NCI-H187 (cell line): ENCODE measurements around the gene PLA2G2F.

Experiments
- DNase-seq, 2 experiments: peaks; one replicate each; lab custom pipeline; 2025; lab: John Stamatoyannopoulos, UW

The PLA2G2F gene

DNA sequence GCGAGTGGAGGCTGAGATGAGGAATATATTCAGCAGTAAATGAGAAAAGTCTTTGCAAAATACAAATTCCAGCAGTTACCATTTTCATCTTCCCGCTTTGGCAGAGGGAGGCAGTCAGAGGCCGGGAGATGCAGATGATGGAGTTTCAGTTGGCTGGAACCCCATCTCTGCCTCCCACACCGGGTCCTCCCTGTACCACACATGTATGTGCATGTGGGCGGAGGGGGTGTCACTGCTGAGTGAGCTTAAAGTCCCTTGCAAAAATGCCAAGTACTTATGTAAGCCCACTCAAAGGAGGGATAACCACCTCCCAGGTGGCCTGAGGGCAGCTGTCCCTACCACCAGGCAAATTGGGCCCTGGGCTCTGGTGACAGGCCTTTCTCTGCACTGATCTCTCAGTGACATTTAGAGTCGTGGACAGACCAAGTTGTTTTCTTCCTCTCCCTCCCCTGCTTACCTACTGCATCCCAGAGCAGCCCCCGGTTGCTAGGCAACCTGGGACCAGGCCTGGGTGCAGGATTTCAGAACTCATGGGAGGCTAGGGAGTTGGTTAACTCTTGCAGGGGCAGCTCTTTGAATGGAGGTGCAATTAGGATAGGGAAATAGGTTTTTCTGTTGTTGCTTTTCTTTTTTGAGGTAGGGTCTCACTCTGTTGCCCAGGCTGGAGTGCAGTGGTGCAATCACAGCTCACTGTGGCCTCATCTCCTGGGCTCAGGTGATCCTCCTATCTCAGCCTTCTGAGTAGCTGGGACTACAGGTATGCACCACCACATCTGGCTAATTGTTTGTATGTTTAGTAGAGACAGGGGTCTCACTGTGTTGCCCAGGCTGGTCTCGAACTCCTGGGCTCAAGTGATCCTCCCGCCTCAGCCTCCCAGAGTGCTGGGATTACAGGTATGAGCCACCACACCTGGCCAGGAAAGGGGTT is 29.7 kb downstream of the PLA2G2F start:
- no peak for DNase-seq

GRCh38 chr1:20169932-20170331 is 30.8 kb downstream of the PLA2G2F start:
- no peak for DNase-seq

- no peak for DNase-seq
Measured at GRCh38 chr1:20172033-20172590, 33.0 kb downstream of the PLA2G2F start.

GRCh38 chr1:20174937-20175666 is 36.0 kb downstream of the PLA2G2F start:
- DNase-seq: no peak

GRCh38 chr1:20178634-20179370 is 39.7 kb downstream of the PLA2G2F start:
- no peak for DNase-seq

- DNase-seq: no peak
Measured at GRCh38 chr1:20179371-20180128, 40.4 kb downstream of the PLA2G2F start.

- DNase-seq: no peak
Measured at GRCh38 chr1:20180129-20180843, 41.2 kb downstream of the PLA2G2F start.

DNA sequence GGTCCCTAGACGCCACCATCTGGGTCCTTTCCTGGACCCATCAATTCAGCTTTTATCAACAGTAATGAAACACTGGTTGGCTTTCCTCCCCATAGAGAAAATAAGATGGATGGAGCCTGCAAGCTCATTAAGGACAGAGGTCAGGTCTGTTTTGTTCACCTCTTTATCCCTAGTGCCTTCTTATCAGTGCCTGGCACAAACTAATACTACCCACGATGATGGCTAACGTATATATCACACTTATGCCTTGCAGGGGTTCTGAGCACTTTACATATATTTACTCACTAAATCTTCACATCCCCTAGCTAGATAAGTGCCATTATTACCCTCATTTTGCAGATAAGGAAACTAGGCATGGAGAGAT is 41.7 kb downstream of the PLA2G2F start:
- DNase-seq: no peak

DNA sequence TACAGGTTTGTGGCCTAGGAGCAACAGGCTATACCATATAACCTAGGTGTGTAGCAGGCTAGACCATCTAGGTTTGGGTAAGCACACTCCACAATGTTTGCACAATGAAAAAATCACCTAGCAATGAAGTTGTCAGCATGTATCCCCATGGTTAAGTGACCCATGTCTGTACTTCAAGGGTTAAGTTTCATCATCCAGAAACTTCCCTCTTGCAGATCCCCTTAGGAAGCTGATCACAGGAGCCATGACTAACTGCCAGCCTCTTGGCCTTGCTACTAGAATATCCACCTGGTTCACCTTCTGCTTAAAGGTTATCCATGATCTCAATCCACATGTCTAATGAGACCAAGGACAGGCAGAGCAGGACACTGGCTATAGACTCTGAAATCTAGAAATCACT is 43.3 kb downstream of the PLA2G2F start:
- no peak for DNase-seq

DNA sequence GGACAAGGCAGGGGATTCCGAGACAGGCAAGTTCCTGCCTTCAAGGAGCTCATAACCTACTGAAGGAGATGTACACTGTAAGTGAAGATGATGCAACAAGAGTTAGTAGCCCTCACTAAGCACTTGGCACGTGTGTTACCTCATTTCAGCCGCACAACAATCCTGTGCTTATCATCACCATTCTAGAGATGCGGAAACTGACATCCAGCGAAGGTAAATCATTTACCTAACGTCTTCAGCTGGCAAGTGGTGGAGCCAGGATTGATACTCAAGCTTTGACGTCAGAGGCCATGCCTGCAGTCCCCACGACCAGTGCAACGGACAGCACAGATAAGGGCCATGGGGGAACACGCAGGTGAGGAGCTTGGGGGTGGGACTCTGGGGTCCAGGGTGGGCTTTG is 43.9 kb downstream of the PLA2G2F start:
- DNase-seq: no peak

DNA sequence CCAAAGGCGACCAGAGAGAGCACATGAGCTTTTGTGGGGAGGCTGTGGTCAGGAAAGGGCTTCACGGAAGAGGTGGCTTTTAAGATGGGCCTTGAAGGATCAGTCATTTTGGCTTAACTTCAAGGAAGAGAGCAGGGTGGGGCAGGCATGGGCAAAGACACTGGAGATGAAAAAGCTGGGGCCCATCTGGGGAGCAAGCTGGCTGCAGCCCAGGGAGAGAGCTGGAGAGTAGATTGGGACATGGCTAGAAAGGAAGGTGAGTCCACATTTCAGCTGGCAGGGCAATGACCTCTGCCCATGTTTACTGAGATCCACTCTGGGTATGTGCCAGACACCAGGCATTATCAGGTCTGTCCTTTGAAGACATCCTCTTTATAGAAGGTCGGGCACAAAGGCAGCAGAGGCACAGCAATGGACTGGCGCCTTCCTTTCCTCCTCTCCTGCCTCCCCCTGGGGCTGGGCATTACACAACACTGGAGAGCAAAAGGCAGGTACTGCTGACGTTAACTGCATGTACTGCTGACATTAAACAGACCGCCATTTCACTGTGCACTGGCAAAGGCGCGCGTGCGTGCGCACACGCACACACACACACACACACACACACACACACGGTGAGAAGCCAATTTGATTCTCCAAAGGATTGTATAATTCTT is 44.6 kb downstream of the PLA2G2F start:
- no peak for DNase-seq

GRCh38 chr1:20184481-20184900 is 45.4 kb downstream of the PLA2G2F start:
- no peak for DNase-seq

GRCh38 chr1:20184997-20185833 is 46.1 kb downstream of the PLA2G2F start:
- no peak for DNase-seq

DNA sequence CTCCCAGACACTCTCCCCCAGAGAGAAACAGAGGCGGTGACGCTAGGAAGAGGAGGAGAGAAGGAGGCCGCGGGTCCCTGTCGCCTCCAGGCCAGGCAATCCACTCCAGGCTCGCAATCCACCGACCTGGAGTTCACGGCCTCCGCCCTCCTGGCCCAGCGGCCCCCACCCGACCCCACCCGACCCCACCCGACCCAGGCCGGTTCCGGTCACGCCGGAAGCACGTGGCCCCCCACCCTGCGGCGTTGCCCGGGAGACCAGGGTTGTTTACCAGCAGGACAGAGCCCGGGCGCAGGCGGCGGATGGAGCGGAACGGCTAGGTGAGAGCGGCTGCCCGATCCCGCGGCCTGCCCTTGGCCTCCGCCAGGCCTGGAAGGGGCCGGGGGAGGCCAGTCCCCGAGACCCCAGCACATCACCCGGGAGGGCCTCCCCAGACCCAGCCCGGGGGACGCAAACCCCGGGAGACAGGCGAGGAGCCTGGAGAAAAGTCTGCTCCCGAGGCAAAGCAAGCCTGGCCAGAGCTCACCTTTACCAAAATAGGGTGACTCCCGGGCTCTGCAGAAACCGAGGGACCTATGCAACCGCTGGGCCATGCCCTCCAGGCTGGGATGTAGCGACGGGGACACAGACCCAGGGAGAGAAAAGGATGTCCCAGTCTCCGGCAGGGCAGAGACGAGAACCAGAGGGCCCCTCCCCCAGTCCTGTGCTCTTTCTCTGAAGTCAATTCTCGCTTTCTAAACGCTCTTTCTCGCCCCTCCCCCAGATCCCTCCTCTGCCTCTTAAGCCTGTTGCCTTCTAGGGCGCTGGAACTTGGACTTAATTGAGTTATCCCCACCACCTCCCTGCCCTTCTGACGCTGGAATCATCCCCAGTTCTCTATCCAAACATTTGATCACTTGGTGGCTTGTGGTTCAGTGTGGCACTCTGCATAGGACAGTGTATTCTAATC is 47.0 kb downstream of the PLA2G2F start, which contains the start of the genes PLA2G2C and UBXN10:
Gene PLA2G2C, minus strand, starts transcription at position 685 of the 949 bp plus-strand sequence. CDS start 9,155 bp downstream, outside the sequence.
Gene UBXN10, plus strand, starts transcription at position 263 of the 949 bp plus-strand sequence. CDS start 4,466 bp downstream, outside the sequence.
- no peak for DNase-seq

DNA sequence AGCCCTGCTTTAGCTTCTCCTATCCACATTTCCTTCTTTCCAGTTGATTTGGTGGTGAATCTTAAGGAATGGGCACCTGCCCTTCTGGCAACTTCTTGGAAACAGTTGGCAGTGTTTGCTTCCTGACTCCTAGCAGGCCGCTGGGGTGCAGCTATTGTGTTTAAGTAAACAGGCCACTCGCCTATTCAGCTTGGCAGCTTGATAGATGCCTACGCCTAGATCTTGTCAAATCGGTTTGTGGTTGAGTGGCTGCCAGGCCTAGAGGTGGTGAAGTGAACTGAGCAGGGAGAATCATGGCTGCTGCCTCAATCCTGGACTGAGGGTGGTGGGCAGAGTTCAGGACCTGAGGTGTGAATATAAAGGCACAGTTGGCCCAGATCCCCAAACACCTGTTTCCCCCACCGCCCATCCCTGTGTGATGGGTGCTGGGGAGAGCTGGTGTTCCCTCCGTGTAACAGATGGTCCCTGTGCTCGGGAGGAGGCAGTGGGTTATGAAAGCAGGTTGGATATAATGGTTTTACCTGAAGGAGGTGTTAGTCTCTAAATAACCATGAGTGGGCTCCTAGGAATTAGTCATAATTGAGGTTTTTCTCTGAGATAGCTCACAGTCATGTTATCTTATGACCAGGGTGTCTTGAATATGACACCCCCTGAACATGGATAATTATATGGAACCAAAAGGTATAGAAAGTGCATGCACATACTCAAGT is 48.1 kb downstream of the PLA2G2F start:
- no peak for DNase-seq

GRCh38 chr1:20187813-20188454 is 48.8 kb downstream of the PLA2G2F start:
- DNase-seq: no peak

- no peak for DNase-seq
Measured at GRCh38 chr1:20188455-20188817, 49.3 kb downstream of the PLA2G2F start.
